Measurements from ENCODE around the gene PEX12. TPM values are rescaled to one million over a fixed set of nuclear protein-coding genes. Genes with fewer than 3 reads are reported as not detected.

PEX12 gene
- total and polyA plus RNA-seq, 9 of the 15 experiments (the other 6 are each of a cell fraction or from before 2014, with no cell fraction given): 4.0 to 12.4 (median 6.4) TPM

DNA sequence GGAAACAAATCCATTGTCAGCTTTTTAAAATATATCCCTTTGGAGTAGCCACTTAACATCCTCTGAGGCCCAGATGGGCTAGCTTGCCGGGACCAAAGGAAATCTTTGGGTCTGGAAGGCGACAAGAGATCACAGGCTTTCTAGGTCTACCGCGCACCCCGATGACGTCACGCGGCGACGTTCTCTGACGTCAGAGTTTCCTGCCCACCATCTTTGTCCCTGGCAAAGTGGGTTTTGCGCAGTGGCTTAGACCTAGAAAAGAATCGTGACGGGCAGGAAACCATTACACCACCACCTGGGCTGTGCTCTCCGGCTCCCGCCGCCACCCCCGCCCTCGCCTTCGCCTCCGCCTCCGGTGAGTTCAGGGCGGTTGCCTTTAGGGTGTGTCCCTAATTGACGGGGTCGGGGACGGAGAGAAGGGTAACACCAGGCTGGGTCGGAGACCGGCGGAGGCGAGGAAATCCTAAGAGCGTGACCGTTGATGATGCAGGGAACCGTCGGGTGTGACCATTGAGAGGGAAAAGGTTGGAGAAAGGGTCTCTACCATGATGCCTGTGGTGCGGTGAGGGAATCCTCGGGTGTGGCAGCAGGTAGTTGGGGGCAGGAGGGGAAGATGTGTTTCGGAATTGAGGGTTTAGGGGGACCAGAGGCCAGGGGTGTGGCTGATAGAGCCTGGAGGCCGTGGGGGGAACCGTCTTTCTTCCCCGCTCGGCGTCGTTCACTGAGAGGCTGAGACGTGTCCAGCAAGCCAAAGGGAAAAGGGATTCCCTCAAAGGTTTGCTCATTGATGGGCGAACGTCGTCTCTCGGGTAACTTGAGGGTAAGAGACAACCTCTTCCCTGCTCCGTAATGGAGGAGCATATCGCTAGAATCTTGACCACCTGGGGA lies 8.9 kb upstream of the PEX12 start, which contains the start of gene AP2B1 (continued):
- TF ChIP-seq HMG20A (CRISPR knock-in tag; conservative IDR thresholded peaks at IDR 0.05) (no peak), IRF2 (CRISPR knock-in tag; IDR thresholded peaks at IDR 0.05) (no peak), ZNF507 (tag; conservative IDR thresholded peaks at IDR 0.05) (no peak), SMARCA4 (IDR thresholded peaks at IDR 0.05) (peak; percentile 54), MEIS2 (IDR thresholded peaks at IDR 0.05; ENCODE audit: partially characterized antibody) (peak; percentile 31), MEF2D (tag; conservative IDR thresholded peaks at IDR 0.05; ENCODE audit: low read depth) (peak; percentile 60; the same call in 1 of the 2 replicates), ETV5 (CRISPR knock-in tag; IDR thresholded peaks at IDR 0.05; ENCODE audit: low read depth) (peak; percentile 59), ARID1B (IDR thresholded peaks at IDR 0.05) (peak; percentile 62), ZNF717 (CRISPR knock-in tag; IDR thresholded peaks at IDR 0.05) (no peak), GATA2 (CRISPR knock-in tag; IDR thresholded peaks at IDR 0.05) (no peak), RBFOX2 (IDR thresholded peaks at IDR 0.05; ENCODE audit: low read depth, low read length) (peak; percentile 93), TAL1 (IDR thresholded peaks at IDR 0.05) (no peak), HDAC8 (tag; IDR thresholded peaks at IDR 0.05) (0 out of 2 replicates have a peak, but pooled peaks have one; percentile 16), POLR2G (IDR thresholded peaks at IDR 0.05; ENCODE audit: low read depth, low read length) (peak; percentile 91), CREB1 (IDR thresholded peaks at IDR 0.05) (peak; percentile 100), CREB1 (CRISPR knock-in tag; IDR thresholded peaks at IDR 0.05) (peak; percentile 99), THRAP3 (IDR thresholded peaks at IDR 0.05; ENCODE audit: borderline replicate concordance) (no peak), JUN (IDR thresholded peaks at IDR 0.05; ENCODE audit: borderline replicate concordance, low read depth, low read length) (peak; percentile 97), JUN (CRISPR knock-in tag; IDR thresholded peaks at IDR 0.05; ENCODE audit: borderline replicate concordance) (0 out of 2 replicates have a peak, but pooled peaks have one; percentile 23), FOXK1 (CRISPR knock-in tag; IDR thresholded peaks at IDR 0.05; ENCODE audit: borderline replicate concordance) (peak; percentile 96)
- TF ChIP-seq, protein P1, sequence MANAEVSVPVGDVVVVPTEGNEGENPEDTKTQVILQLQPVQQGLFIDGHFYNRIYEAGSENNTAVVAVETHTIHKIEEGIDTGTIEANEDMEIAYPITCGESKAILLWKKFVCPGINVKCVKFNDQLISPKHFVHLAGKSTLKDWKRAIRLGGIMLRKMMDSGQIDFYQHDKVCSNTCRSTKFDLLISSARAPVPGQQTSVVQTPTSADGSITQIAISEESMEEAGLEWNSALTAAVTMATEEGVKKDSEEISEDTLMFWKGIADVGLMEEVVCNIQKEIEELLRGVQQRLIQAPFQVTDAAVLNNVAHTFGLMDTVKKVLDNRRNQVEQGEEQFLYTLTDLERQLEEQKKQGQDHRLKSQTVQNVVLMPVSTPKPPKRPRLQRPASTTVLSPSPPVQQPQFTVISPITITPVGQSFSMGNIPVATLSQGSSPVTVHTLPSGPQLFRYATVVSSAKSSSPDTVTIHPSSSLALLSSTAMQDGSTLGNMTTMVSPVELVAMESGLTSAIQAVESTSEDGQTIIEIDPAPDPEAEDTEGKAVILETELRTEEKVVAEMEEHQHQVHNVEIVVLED (CRISPR knock-in tag; IDR thresholded peaks at IDR 0.05): peak; percentile 79
- TF ChIP-seq, protein P2, sequence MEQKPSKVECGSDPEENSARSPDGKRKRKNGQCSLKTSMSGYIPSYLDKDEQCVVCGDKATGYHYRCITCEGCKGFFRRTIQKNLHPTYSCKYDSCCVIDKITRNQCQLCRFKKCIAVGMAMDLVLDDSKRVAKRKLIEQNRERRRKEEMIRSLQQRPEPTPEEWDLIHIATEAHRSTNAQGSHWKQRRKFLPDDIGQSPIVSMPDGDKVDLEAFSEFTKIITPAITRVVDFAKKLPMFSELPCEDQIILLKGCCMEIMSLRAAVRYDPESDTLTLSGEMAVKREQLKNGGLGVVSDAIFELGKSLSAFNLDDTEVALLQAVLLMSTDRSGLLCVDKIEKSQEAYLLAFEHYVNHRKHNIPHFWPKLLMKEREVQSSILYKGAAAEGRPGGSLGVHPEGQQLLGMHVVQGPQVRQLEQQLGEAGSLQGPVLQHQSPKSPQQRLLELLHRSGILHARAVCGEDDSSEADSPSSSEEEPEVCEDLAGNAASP (IDR thresholded peaks at IDR 0.05): no peak
- TF ChIP-seq, protein P3, sequence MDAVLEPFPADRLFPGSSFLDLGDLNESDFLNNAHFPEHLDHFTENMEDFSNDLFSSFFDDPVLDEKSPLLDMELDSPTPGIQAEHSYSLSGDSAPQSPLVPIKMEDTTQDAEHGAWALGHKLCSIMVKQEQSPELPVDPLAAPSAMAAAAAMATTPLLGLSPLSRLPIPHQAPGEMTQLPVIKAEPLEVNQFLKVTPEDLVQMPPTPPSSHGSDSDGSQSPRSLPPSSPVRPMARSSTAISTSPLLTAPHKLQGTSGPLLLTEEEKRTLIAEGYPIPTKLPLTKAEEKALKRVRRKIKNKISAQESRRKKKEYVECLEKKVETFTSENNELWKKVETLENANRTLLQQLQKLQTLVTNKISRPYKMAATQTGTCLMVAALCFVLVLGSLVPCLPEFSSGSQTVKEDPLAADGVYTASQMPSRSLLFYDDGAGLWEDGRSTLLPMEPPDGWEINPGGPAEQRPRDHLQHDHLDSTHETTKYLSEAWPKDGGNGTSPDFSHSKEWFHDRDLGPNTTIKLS (IDR thresholded peaks at IDR 0.05; ENCODE audit: borderline replicate concordance, low read depth): peak; percentile 72; the same call in 1 of the 2 replicates
- TF ChIP-seq, protein P4, sequence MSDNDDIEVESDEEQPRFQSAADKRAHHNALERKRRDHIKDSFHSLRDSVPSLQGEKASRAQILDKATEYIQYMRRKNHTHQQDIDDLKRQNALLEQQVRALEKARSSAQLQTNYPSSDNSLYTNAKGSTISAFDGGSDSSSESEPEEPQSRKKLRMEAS (CRISPR knock-in tag; IDR thresholded peaks at IDR 0.05): peak; percentile 59

All from K562 (cell line).